ENCODE results near the gene FAM78A. TPM values are rescaled to one million over a fixed set of nuclear protein-coding genes. Genes with fewer than 3 reads are reported as not detected.

FAM78A gene
- total and polyA plus RNA-seq, 12 donors = 7.0 to 53.1 (median 30.3) TPM

GRCh38 chr9:131240047-131240921 lies 36.0 kb downstream of the FAM78A start:
- Histone ChIP-seq H3K4me3 (no peak overlapping the region), H3K27me3 (no peaks in the 10 kb centered on the region), H3K36me3 (peaks cover 0 to 5% (median 0%) of the 10 kb centered on the region in 9 donors), H3K4me1 (peaks cover 10 to 44% (median 38%) of the 10 kb centered on the region in 9 donors), H3K27ac (peak overlapping the region in 2 of 10 donors; percentile 10 to 95), H3K9me3 (peaks cover 0 to 4% (median 0%) of the 10 kb centered on the region in 11 donors)
- DNase-seq (no peak), ATAC-seq (no peak)
- TF ChIP-seq CTCF (IDR thresholded peaks at IDR 0.05) = no peak
- WGBS, 2 donors = 85 to 87% methylated on average over 22 of the region's 22 CpGs
- intact Hi-C loops (cut with DNase I) = loop anchor here in 2 of 10 donors (5.0 to 10.0 kb wide), 2 partner anchors 95 to 97 kb away; no protein-coding TSS in a partner anchor

DNA sequence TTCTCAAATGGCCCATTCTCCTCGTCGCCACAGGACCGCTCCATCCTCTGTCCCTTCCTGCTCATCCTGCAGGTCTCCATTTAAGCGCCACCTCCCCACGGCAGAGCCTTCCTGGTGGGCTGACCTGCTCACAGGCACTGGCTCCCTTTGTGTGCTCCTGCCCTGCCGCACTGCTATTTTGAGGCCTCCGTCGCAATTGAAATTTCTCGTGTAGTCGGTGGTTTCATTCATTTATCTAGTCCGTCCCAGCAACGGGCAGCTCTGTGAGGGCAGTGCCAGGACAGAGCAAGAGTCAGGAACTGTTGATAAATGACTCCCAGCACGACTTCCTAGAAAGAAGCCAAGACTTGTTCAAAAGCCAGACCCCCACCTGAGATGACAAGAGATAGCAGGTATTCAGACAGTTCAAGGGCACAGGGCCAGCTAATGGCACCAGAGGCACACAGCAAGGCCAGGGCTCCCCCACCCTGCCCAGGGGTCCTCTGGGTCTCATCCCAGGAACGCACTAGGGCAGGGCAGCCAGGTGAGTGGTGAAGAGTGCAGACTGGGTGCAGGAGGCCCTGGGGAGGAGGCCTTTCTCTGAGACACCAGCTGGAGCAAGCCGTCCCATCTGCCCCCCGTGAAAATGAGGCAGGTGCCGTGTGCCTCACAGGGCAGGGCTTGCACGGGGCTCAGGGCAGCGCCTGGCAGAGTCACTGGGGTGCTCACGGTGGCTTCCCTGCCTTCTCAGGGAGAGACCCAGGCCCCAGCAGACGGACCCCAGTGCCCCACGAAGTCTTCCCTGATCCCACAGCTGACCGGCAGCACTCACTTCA lies 36.9 kb downstream of the FAM78A start:
- Histone ChIP-seq H3K4me3 (no peak overlapping the region), H3K27ac (peak overlapping the region in 8 of 10 donors; percentile 46 to 95 (median 90)), H3K27me3 (no peaks in the 10 kb centered on the region), H3K4me1 (peaks cover 10 to 52% (median 43%) of the 10 kb centered on the region in 9 donors), H3K9me3 (peaks cover 0 to 4% (median 0%) of the 10 kb centered on the region in 11 donors), H3K36me3 (peaks cover 0 to 14% (median 3%) of the 10 kb centered on the region in 9 donors)
- WGBS, 2 donors = 67 to 74% methylated on average over 23 of the region's 23 CpGs
- DNase-seq (no peak), ATAC-seq (peak in 1 of 8 donors; percentile 4)
- intact Hi-C loops (cut with DNase I) = loop anchor here in 7 of 10 donors (2.0 to 10.0 kb wide), 4 partner anchors 15 to 98 kb away; partner anchors contain the start of gene FAM78A (in 3 of the 7)
- no peak for TF ChIP-seq CTCF (IDR thresholded peaks at IDR 0.05)

DNA sequence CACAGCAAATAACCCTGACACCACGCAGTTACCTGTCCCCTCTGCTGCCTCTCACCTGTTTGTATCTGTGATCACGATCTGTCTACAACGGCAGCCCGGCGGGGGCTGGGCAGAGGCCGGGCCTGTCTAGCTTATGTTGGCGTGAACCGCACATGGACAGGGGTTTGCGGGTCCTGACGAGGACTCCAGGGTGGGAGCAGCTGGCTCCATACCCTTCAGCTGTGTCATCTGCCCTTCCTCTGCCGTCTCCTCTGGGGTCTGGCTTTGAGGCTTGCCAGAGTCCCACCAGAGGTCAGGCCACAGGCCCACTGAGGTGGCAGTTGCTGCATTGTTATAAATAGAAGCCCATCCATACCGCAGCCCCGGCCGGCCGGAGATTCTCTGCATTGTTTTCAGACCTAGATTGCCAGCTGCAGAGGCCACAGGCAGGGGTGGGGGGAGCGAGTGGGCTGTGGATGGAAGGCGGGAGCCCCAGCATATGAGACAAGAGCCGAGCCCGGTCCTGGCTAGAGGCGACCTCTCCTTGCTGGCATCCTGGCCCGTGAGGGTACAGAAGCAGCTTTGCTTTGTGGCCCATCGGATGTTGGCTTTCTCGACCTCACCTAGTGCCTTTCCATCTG lies 37.8 kb downstream of the FAM78A start:
- peaks cover 10 to 61% (median 43%) of the 10 kb centered on the region in 9 donors for H3K4me1 ChIP-seq
- H3K9me3 ChIP-seq = peaks cover 0 to 4% (median 0%) of the 10 kb centered on the region in 11 donors
- intact Hi-C loops (cut with DNase I) = loop anchor here in 7 of 10 donors (2.0 to 10.0 kb wide), 4 partner anchors 16 to 99 kb away; partner anchors contain the start of gene FAM78A (in 3 of the 7)
- H3K4me3 ChIP-seq = peak overlapping the region in 5 of 10 donors; percentile 2 to 25 (median 9)
- peaks cover 0 to 23% (median 12%) of the 10 kb centered on the region in 9 donors for H3K36me3 ChIP-seq
- peak in 1 of 2 donors; percentile 60 for DNase-seq
- H3K27me3 ChIP-seq = no peaks in the 10 kb centered on the region
- no peak for TF ChIP-seq CTCF (IDR thresholded peaks at IDR 0.05)
- peak overlapping the region; percentile 46 to 95 (median 90) for H3K27ac ChIP-seq
- peak; percentile 28 to 78 (median 52) for ATAC-seq
- WGBS, 2 donors = 18 to 30% methylated on average over 23 of the region's 23 CpGs

Measured in heart right ventricle (tissue), 16 donors.